Trophoblast cell (in vitro differentiated cells and primary cell): Measurements from ENCODE around the gene DYSF. TPM values are rescaled to one million over a fixed set of nuclear protein-coding genes. Genes with fewer than 3 reads are reported as not detected.
A peak's percentile ranks its signal among the peaks of the same experiment; 100 is the strongest.
"Not testable (repeated sequence)": the region's sequence is repeated elsewhere in the genome, so short reads cannot be mapped to it uniquely, and the experiment has no call there.

Experiments
- DNase-seq, 2 donors: peaks; one replicate each; pipeline ENCODE4 v3.0.0-alpha.2; 2016
- H2AFZ ChIP-seq: 2 replicates; pipeline ENCODE4 v1.6.1; 2013; ENCODE audit warnings: low read length, moderate library complexity, mild to moderate bottlenecking; ENCODE audit not compliant: insufficient read depth, poor library complexity
- H2AK5ac ChIP-seq: 2 replicates; pipeline ENCODE4 v1.6.1; 2013; ENCODE audit warnings: mild to moderate bottlenecking, low read length
- H2BK120ac ChIP-seq: 2 replicates; pipeline ENCODE4 v1.6.1; 2013; ENCODE audit warnings: low read length, mild to moderate bottlenecking, moderate library complexity; ENCODE audit not compliant: insufficient read depth, poor library complexity
- H2BK12ac ChIP-seq: 2 replicates; pipeline ENCODE4 v1.6.1; 2013; ENCODE audit warnings: mild to moderate bottlenecking, low read length, moderate library complexity
- H2BK5ac ChIP-seq: 2 replicates; pipeline ENCODE4 v1.6.1; 2013; ENCODE audit warnings: low read length, low read depth, moderate library complexity, mild to moderate bottlenecking; ENCODE audit not compliant: poor library complexity
- H3K14ac ChIP-seq: 2 replicates; pipeline ENCODE4 v1.6.1; 2013; ENCODE audit warnings: mild to moderate bottlenecking, low read length
- H3K18ac ChIP-seq: 2 replicates; pipeline ENCODE4 v1.6.1; 2013; ENCODE audit warnings: mild to moderate bottlenecking, low read length
- H3K23ac ChIP-seq: 2 replicates; pipeline ENCODE4 v1.6.1; 2013; ENCODE audit warnings: low read length
- H3K27ac ChIP-seq: 2 replicates; pipeline ENCODE4 v1.5.1; 2013; ENCODE audit warnings: low read depth, mild to moderate bottlenecking, inconsistent platforms, low read length, moderate library complexity
- H3K27me3 ChIP-seq: 2 replicates; pipeline ENCODE4 v1.6.1; 2013; ENCODE audit warnings: inconsistent platforms, mild to moderate bottlenecking, low read length, moderate library complexity; ENCODE audit not compliant: insufficient read depth
- H3K36me3 ChIP-seq, 2 experiments: 1 replicate in 1 of 2; 2 replicates in 1 of 2; pipeline ENCODE4 v1.6.1; 2013; ENCODE audit warnings: low read length in 2 of 2, mild to moderate bottlenecking in 2 of 2, moderate library complexity in 1 of 2; ENCODE audit not compliant: insufficient read depth in 2 of 2, control insufficient read depth in 1 of 2
- H3K4ac ChIP-seq: 2 replicates; pipeline ENCODE4 v1.6.1; 2013; ENCODE audit warnings: low read depth, mild to moderate bottlenecking, low read length, moderate library complexity
- H3K4me1 ChIP-seq, 2 experiments: 1 replicate in 1 of 2; 2 replicates in 1 of 2; pipeline ENCODE4 v1.6.1; 2013; ENCODE audit warnings: low read length in 2 of 2, mild to moderate bottlenecking in 2 of 2, moderate library complexity in 1 of 2; ENCODE audit not compliant: insufficient read depth in 2 of 2, control insufficient read depth in 1 of 2
- H3K4me2 ChIP-seq: 2 replicates; pipeline ENCODE4 v1.6.1; 2013; ENCODE audit warnings: inconsistent platforms, mild to moderate bottlenecking, low read length, moderate library complexity
- H3K4me3 ChIP-seq: 2 replicates; pipeline ENCODE4 v1.5.1; 2013; ENCODE audit warnings: mild to moderate bottlenecking, low read depth, low read length, inconsistent platforms
- H3K79me1 ChIP-seq: one replicate; pipeline ENCODE4 v1.6.1; 2013; ENCODE audit warnings: low read length
- H3K79me2 ChIP-seq: 2 replicates; pipeline ENCODE4 v1.6.1; 2013; ENCODE audit warnings: low read length, mild to moderate bottlenecking; ENCODE audit not compliant: control insufficient read depth, insufficient read depth, poor library complexity
- H3K9ac ChIP-seq: 2 replicates; pipeline ENCODE4 v1.6.1; 2013; ENCODE audit warnings: mild to moderate bottlenecking, low read length
- H3K9me3 ChIP-seq: 2 replicates; pipeline ENCODE4 v1.6.1; 2013; ENCODE audit warnings: low read depth, mild to moderate bottlenecking, control low read depth, inconsistent platforms, low read length; ENCODE audit not compliant: insufficient read depth
- H4K12ac ChIP-seq: 2 replicates; pipeline ENCODE4 v1.6.1; 2013; ENCODE audit warnings: low read depth, mild to moderate bottlenecking, low read length, moderate library complexity
- H4K8ac ChIP-seq: 2 replicates; pipeline ENCODE4 v1.6.1; 2013; ENCODE audit warnings: low read depth, mild to moderate bottlenecking, low read length, moderate library complexity
- H4K91ac ChIP-seq: one replicate; pipeline ENCODE4 v1.6.1; 2013; ENCODE audit warnings: low read depth, mild to moderate bottlenecking, low read length, moderate library complexity
- WGBS: extraction: QIAGEN DNeasy Blood & Tissue Kit; methylation state at CpG from one replicate; pipeline ENCODE4 v1.1.7; 2013; ENCODE audit warnings: missing lambda C conversion rate; ENCODE audit not compliant: insufficient read length, insufficient coverage; ENCODE audit errors: extremely low coverage; 5-methylcytosine and 5-hydroxymethylcytosine counted together
- polyA plus RNA-seq: library from polyadenylated mRNA; stranded (reverse); fragments of 200-250 nt; gene quantifications from 2 replicates; pipeline ENCODE4 v1.2.3, GENCODE V29; 2013

The DYSF gene
- 39.9 and 45.3 TPM in 2 replicates for polyA plus RNA-seq

- peak within 1 kb of the TSS; percentile 55 for H4K12ac ChIP-seq
- peaks cover 20% of the 10 kb centered on the region for H3K79me1 ChIP-seq
- peak within 1 kb of the TSS; percentile 84 for H2AFZ ChIP-seq
- peak within 1 kb of the TSS; percentile 89 for H4K91ac ChIP-seq
- peak within 1 kb of the TSS; percentile 30 for H3K27ac ChIP-seq
- H3K4me3 ChIP-seq: peak within 1 kb of the TSS; percentile 66
- peak within 1 kb of the TSS; percentile 82 for H3K14ac ChIP-seq
- peak within 1 kb of the TSS; percentile 74 for H4K8ac ChIP-seq
- peak within 1 kb of the TSS; percentile 34 for H3K9ac ChIP-seq
- H2AK5ac ChIP-seq: peak within 1 kb of the TSS; percentile 58
- H3K36me3 ChIP-seq: no peaks in the 10 kb centered on the region
- no peaks in the 10 kb centered on the region for H3K9me3 ChIP-seq
- peak within 1 kb of the TSS; percentile 77 for H3K4me2 ChIP-seq
- peaks cover 6% of the 10 kb centered on the region for H3K79me2 ChIP-seq
- H3K4me1 ChIP-seq: peaks cover 33 to 37% of the 10 kb centered on the region in 2 experiments
- no peaks in the 10 kb centered on the region for H3K27me3 ChIP-seq
- DNase-seq: peak; percentile 88 to 91
- peak within 1 kb of the TSS; percentile 35 for H2BK12ac ChIP-seq
- H3K4ac ChIP-seq: peak within 1 kb of the TSS; percentile 66
- no peak within 1 kb of the TSS for H3K23ac ChIP-seq
- peak within 1 kb of the TSS; percentile 50 for H2BK5ac ChIP-seq
- peak within 1 kb of the TSS; percentile 70 for H2BK120ac ChIP-seq
- no CpG with 5 or more reads among the region's 66 CpGs for WGBS
- peak within 1 kb of the TSS; percentile 44 for H3K18ac ChIP-seq
Measured at GRCh38 chr2:71453404-71454220, at the start of gene DYSF. Gene DYSF, plus strand, starts transcription at chr2:71453561.

GRCh38 chr2:71409611-71410010 lies 43.8 kb upstream of the DYSF start:
- H3K14ac ChIP-seq: no peak overlapping the region
- H2BK12ac ChIP-seq: no peak overlapping the region
- H2AK5ac ChIP-seq: no peak overlapping the region
- H3K18ac ChIP-seq: no peak overlapping the region
- no peak overlapping the region for H2AFZ ChIP-seq
- no CpG with 5 or more reads among the region's 3 CpGs for WGBS
- H2BK120ac ChIP-seq: no peak overlapping the region
- DNase-seq: no peak
- no peak overlapping the region for H3K23ac ChIP-seq
- no peaks in the 10 kb centered on the region for H3K4me1 ChIP-seq
- H3K4me2 ChIP-seq: no peak overlapping the region
- H3K27me3 ChIP-seq: no peaks in the 10 kb centered on the region
- no peak overlapping the region for H4K91ac ChIP-seq
- no peak overlapping the region for H4K12ac ChIP-seq
- no peak overlapping the region for H3K4me3 ChIP-seq
- H3K9ac ChIP-seq: no peak overlapping the region
- no peaks in the 10 kb centered on the region for H3K79me2 ChIP-seq
- no peak overlapping the region for H4K8ac ChIP-seq
- H3K27ac ChIP-seq: no peak overlapping the region
- no peaks in the 10 kb centered on the region for H3K79me1 ChIP-seq
- no peak overlapping the region for H3K4ac ChIP-seq
- no peak overlapping the region for H2BK5ac ChIP-seq
- H3K9me3 ChIP-seq: no peaks in the 10 kb centered on the region
- H3K36me3 ChIP-seq: peaks cover 5 to 9% of the 10 kb centered on the region in 2 experiments

- no peak overlapping the region for H3K9ac ChIP-seq
- H3K4me2 ChIP-seq: no peak overlapping the region
- H3K14ac ChIP-seq: no peak overlapping the region
- no peaks in the 10 kb centered on the region for H3K4me1 ChIP-seq
- no peak overlapping the region for H2AK5ac ChIP-seq
- H4K12ac ChIP-seq: no peak overlapping the region
- no peak overlapping the region for H2BK120ac ChIP-seq
- H2BK12ac ChIP-seq: no peak overlapping the region
- no peaks in the 10 kb centered on the region for H3K79me1 ChIP-seq
- H3K4me3 ChIP-seq: no peak overlapping the region
- H4K91ac ChIP-seq: no peak overlapping the region
- H2BK5ac ChIP-seq: no peak overlapping the region
- H2AFZ ChIP-seq: no peak overlapping the region
- no peak overlapping the region for H3K4ac ChIP-seq
- H3K36me3 ChIP-seq: peaks cover 5 to 7% of the 10 kb centered on the region in 2 experiments
- no peak overlapping the region for H3K23ac ChIP-seq
- H3K79me2 ChIP-seq: no peaks in the 10 kb centered on the region
- H3K9me3 ChIP-seq: no peaks in the 10 kb centered on the region
- H3K27me3 ChIP-seq: no peaks in the 10 kb centered on the region
- no peak overlapping the region for H4K8ac ChIP-seq
- H3K27ac ChIP-seq: no peak overlapping the region
- no peak for DNase-seq
- no peak overlapping the region for H3K18ac ChIP-seq
- WGBS: no CpG with 5 or more reads among the region's 4 CpGs
Measured at GRCh38 chr2:71410696-71411095, 42.7 kb upstream of the DYSF start.

- H3K27me3 ChIP-seq, H4K12ac ChIP-seq, H2BK12ac ChIP-seq, H3K9me3 ChIP-seq, H2BK5ac ChIP-seq, DNase-seq, H3K18ac ChIP-seq, H3K4me2 ChIP-seq, H3K9ac ChIP-seq, H3K4me3 ChIP-seq, H2AK5ac ChIP-seq, H2AFZ ChIP-seq, H3K36me3 ChIP-seq, H3K27ac ChIP-seq, H3K4ac ChIP-seq, H3K4me1 ChIP-seq, H2BK120ac ChIP-seq, H3K79me2 ChIP-seq, H4K8ac ChIP-seq, H3K79me1 ChIP-seq, H3K14ac ChIP-seq, H3K23ac ChIP-seq: not testable (repeated sequence)
- no CpG with 5 or more reads among the region's 15 CpGs for WGBS
- peak overlapping the region; percentile 47 for H4K91ac ChIP-seq
Measured at GRCh38 chr2:71416866-71417265, 36.5 kb upstream of the DYSF start.
